MM.1S (cell line): ENCODE data around the gene RNFT2.

Experiments used
- DNase-seq: peaks from one replicate; pipeline ENCODE4 v3.0.0-alpha.2; 2015
- H2AFZ ChIP-seq: fragments of 300-600 bp; sonication (generic); 2 replicates; pipeline ENCODE4 v1.6.0; 2016; ENCODE audit warnings: antibody characterized with exemption, low read length
- H3F3A ChIP-seq: fragments of 300-600 bp; sonication (generic); 2 replicates; pipeline ENCODE4 v1.6.1; 2016; ENCODE audit warnings: mild to moderate bottlenecking, antibody characterized with exemption, low read length, moderate library complexity, mixed read lengths; ENCODE audit not compliant: insufficient read depth
- H3K27ac ChIP-seq: fragments of 300-600 bp; sonication (generic); 2 replicates; pipeline ENCODE4 v1.5.1; 2016; ENCODE audit warnings: mild to moderate bottlenecking, low read length
- H3K27me3 ChIP-seq: fragments of 300-600 bp; sonication (generic); replicated peaks from 2 replicates; pipeline ENCODE4 v1.6.0; 2016; ENCODE audit warnings: low read length; ENCODE audit not compliant: insufficient read depth
- H3K36me3 ChIP-seq: fragments of 300-600 bp; sonication (generic); replicated peaks from 2 replicates; pipeline ENCODE4 v1.6.1; 2016; ENCODE audit warnings: mild to moderate bottlenecking, low read length, mixed read lengths; ENCODE audit not compliant: insufficient read depth
- H3K4me1 ChIP-seq: fragments of 300-600 bp; sonication (generic); 2 replicates; pipeline ENCODE4 v1.6.1; 2016; ENCODE audit warnings: low read length, mixed read lengths
- H3K4me2 ChIP-seq: fragments of 300-600 bp; sonication (generic); 2 replicates; pipeline ENCODE4 v1.6.0; 2016; ENCODE audit warnings: low read depth, low read length
- H3K4me3 ChIP-seq: fragments of 300-600 bp; sonication (generic); 2 replicates; pipeline ENCODE4 v1.5.1; 2016; ENCODE audit warnings: low read length, mixed read lengths
- H3K79me2 ChIP-seq: fragments of 300-600 bp; sonication (generic); 2 replicates; pipeline ENCODE4 v1.6.1; 2016; ENCODE audit warnings: mixed run types, low read length, mixed read lengths
- H3K9ac ChIP-seq: fragments of 300-600 bp; sonication (generic); 2 replicates; pipeline ENCODE4 v1.6.1; 2016; ENCODE audit warnings: low read length, mixed read lengths
- H3K9me2 ChIP-seq: fragments of 300-600 bp; sonication (generic); replicated peaks from 2 replicates; pipeline ENCODE4 v1.6.1; 2016; ENCODE audit warnings: mild to moderate bottlenecking, low read length, mixed read lengths; ENCODE audit not compliant: insufficient read depth
- H3K9me3 ChIP-seq: fragments of 300-600 bp; sonication (generic); replicated peaks from 2 replicates; pipeline ENCODE4 v1.6.1; 2016; ENCODE audit warnings: mild to moderate bottlenecking, low read length, mixed read lengths; ENCODE audit not compliant: insufficient read depth
- H4K20me1 ChIP-seq: fragments of 300-600 bp; sonication (generic); 2 replicates; pipeline ENCODE4 v1.6.1; 2016; ENCODE audit warnings: mild to moderate bottlenecking, low read length, moderate library complexity, mixed read lengths; ENCODE audit not compliant: insufficient read depth
- EZH2 ChIP-seq: fragments of 300-600 bp; sonication (generic); optimal IDR thresholded peaks from 2 replicates; pipeline ENCODE3; 2017; ENCODE audit warnings: low read depth, mild to moderate bottlenecking, antibody characterized with exemption, low read length, mixed read lengths
- EZH2phosphoT487 ChIP-seq: fragments of 300-600 bp; sonication (generic); IDR thresholded peaks from 2 replicates; pipeline ENCODE4 v1.6.1; 2018; ENCODE audit warnings: antibody characterized with exemption, low read length
- TF ChIP-seq, protein P1 (sequence below): fragments of 300-600 bp; sonication (generic); IDR thresholded peaks from 2 replicates; pipeline ENCODE4 v1.5.1; 2016; ENCODE audit warnings: antibody characterized with exemption, low read length, mixed read lengths

The RNFT2 gene

DNA sequence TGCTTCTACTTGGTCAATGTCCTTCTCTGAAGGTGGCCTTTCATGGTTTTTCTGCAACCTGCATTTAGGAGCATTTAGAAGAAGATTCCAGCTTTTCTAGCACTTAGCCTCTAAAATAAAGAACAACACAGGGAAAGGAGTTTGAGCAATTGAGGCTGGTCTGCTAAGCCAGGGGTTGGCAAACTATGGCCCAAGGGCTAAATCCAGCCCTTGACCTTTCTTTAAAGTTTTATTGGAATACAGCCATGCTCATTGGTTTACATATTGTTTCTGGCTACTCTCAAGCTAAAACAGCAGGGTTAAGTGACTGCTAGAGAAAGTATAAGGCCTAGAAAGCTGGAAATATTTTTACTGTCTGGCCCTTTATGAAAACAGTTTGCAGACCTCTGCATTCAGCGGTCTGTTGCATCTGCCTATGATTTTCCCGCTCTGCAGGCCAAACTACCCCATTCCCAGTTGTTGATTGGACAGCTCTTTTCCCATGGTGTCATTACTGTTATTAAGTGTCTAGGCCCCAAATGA is 39.5 kb upstream of the RNFT2 start:
- H2AFZ ChIP-seq, result no peak overlapping the region
- no peaks in the 10 kb centered on the region for H3K79me2 ChIP-seq
- H4K20me1 ChIP-seq, result no peaks in the 10 kb centered on the region
- no peaks in the 10 kb centered on the region for H3K9me2 ChIP-seq
- H3K27ac ChIP-seq, result no peak overlapping the region
- no peak for TF ChIP-seq EZH2phosphoT487
- TF ChIP-seq, protein P1, sequence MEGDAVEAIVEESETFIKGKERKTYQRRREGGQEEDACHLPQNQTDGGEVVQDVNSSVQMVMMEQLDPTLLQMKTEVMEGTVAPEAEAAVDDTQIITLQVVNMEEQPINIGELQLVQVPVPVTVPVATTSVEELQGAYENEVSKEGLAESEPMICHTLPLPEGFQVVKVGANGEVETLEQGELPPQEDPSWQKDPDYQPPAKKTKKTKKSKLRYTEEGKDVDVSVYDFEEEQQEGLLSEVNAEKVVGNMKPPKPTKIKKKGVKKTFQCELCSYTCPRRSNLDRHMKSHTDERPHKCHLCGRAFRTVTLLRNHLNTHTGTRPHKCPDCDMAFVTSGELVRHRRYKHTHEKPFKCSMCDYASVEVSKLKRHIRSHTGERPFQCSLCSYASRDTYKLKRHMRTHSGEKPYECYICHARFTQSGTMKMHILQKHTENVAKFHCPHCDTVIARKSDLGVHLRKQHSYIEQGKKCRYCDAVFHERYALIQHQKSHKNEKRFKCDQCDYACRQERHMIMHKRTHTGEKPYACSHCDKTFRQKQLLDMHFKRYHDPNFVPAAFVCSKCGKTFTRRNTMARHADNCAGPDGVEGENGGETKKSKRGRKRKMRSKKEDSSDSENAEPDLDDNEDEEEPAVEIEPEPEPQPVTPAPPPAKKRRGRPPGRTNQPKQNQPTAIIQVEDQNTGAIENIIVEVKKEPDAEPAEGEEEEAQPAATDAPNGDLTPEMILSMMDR, result no peak
- no peak for TF ChIP-seq EZH2
- no peaks in the 10 kb centered on the region for H3F3A ChIP-seq
- H3K27me3 ChIP-seq, result no peaks in the 10 kb centered on the region
- H3K4me2 ChIP-seq, result no peak overlapping the region
- no peaks in the 10 kb centered on the region for H3K9me3 ChIP-seq
- no peak for DNase-seq
- H3K4me3 ChIP-seq, result no peak overlapping the region
- no peaks in the 10 kb centered on the region for H3K36me3 ChIP-seq
- peaks cover 3% of the 10 kb centered on the region; the same call in 1 of the 2 replicates for H3K4me1 ChIP-seq
- no peak overlapping the region for H3K9ac ChIP-seq

DNA sequence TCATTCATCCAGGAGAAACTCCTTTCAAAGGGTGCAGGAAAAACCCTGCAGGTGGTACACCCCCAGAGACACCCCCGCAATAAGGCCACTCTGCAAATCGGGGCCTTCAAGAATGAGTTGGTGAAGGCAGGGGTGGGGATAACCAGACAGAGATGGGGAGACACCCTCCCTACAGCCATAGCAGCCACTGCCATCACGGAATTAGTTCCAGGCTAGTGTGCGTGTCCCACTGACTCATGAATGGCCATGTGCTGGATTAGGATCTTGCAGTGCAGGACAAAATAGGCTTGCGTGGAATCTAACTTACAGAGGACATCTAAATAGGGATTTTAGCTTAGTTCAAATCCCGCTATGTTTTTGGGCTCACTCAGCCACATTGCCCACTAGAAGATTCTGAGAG is 38.0 kb upstream of the RNFT2 start:
- no peak for DNase-seq
- Histone ChIP-seq H3F3A (no peaks in the 10 kb centered on the region), H3K27me3 (no peaks in the 10 kb centered on the region), H2AFZ (no peak overlapping the region), H3K4me3 (no peak overlapping the region), H3K79me2 (no peaks in the 10 kb centered on the region), H3K27ac (no peak overlapping the region), H3K9me3 (no peaks in the 10 kb centered on the region), H3K4me2 (no peak overlapping the region), H3K4me1 (peaks cover 4% of the 10 kb centered on the region; the same call in 1 of the 2 replicates), H4K20me1 (no peaks in the 10 kb centered on the region), H3K9ac (no peak overlapping the region), H3K36me3 (no peaks in the 10 kb centered on the region), H3K9me2 (no peaks in the 10 kb centered on the region)
- TF ChIP-seq EZH2phosphoT487 (no peak), EZH2 (no peak)
- TF ChIP-seq, protein P1, result no peak

DNA sequence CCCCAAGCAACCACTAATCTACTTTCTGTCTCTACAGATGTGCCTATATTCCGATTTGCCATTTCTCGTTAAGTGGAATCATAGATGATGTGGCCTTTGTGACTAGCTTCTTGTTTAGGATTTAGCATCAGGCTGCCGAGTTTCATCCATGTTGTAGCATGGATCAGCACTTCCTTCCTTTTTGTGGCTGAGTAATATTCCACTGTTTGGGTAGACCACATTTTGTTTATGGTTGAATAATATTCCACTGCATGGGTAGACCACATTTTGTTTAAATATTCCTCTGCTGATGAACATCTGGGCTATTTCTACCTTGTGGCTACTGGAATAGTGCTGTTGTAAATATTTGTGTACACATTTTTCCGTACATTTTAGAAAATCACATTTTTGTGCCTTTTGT is 36.7 kb upstream of the RNFT2 start:
- H3K4me2 ChIP-seq, result no peak overlapping the region
- H3K4me1 ChIP-seq, result peaks cover 4% of the 10 kb centered on the region; the same call in 1 of the 2 replicates
- H3K9me3 ChIP-seq, result no peaks in the 10 kb centered on the region
- no peaks in the 10 kb centered on the region for H3K79me2 ChIP-seq
- H3K36me3 ChIP-seq, result no peaks in the 10 kb centered on the region
- H3K27ac ChIP-seq, result no peak overlapping the region
- TF ChIP-seq EZH2, result no peak
- no peak for TF ChIP-seq EZH2phosphoT487
- TF ChIP-seq, protein P1, result no peak
- H3K27me3 ChIP-seq, result no peaks in the 10 kb centered on the region
- no peaks in the 10 kb centered on the region for H3F3A ChIP-seq
- H3K9me2 ChIP-seq, result no peaks in the 10 kb centered on the region
- no peak for DNase-seq
- H2AFZ ChIP-seq, result no peak overlapping the region
- no peak overlapping the region for H3K9ac ChIP-seq
- H4K20me1 ChIP-seq, result no peaks in the 10 kb centered on the region
- H3K4me3 ChIP-seq, result no peak overlapping the region
